DOHH2 (cell line): ENCODE results near the gene SRPX.

Experiments
- H3F3A ChIP-seq: fragments of 200-600 bp; sonication (generic), shearing (Covaris generic); 2 replicates; pipeline ENCODE4 v1.6.0; 2016; ENCODE audit warnings: antibody characterized with exemption, mild to moderate bottlenecking; ENCODE audit not compliant: control insufficient read depth, insufficient read depth
- H3K27ac ChIP-seq: fragments of 200-600 bp; sonication (generic); 2 replicates; pipeline ENCODE4 v1.5.1; 2014; ENCODE audit warnings: low read depth, mild to moderate bottlenecking, low read length, moderate library complexity
- H3K27me3 ChIP-seq: fragments of 200-600 bp; sonication (generic); 2 replicates; pipeline ENCODE4 v1.6.1; 2014; ENCODE audit warnings: mild to moderate bottlenecking, low read length, mixed read lengths; ENCODE audit not compliant: control insufficient read depth
- H3K36me3 ChIP-seq: fragments of 200-600 bp; sonication (generic); 2 replicates; pipeline ENCODE4 v1.6.1; 2014; ENCODE audit warnings: mild to moderate bottlenecking, low read length, moderate library complexity, mixed read lengths; ENCODE audit not compliant: control insufficient read depth
- H3K4me1 ChIP-seq: fragments of 200-600 bp; sonication (generic); 2 replicates; pipeline ENCODE4 v1.6.1; 2014; ENCODE audit warnings: mild to moderate bottlenecking, low read length, mixed read lengths; ENCODE audit not compliant: control insufficient read depth
- H3K4me2 ChIP-seq: fragments of 200-600 bp; sonication (generic); 2 replicates; pipeline ENCODE4 v1.6.0; 2014; ENCODE audit warnings: mild to moderate bottlenecking, low read length, moderate library complexity
- H3K4me3 ChIP-seq: fragments of 200-600 bp; sonication (generic); 2 replicates; pipeline ENCODE4 v1.5.1; 2014; ENCODE audit warnings: mild to moderate bottlenecking, low read length, mixed read lengths
- H3K79me2 ChIP-seq: fragments of 200-600 bp; sonication (generic); 2 replicates; pipeline ENCODE4 v1.6.1; 2014; ENCODE audit warnings: mild to moderate bottlenecking, low read length, mixed read lengths; ENCODE audit not compliant: control insufficient read depth
- H3K9me2 ChIP-seq: fragments of 200-600 bp; sonication (generic); replicated peaks from 2 replicates; pipeline ENCODE4 v1.6.1; 2014; ENCODE audit warnings: mild to moderate bottlenecking, low read length, mixed read lengths; ENCODE audit not compliant: control insufficient read depth
- H3K9me3 ChIP-seq: fragments of 200-600 bp; sonication (generic); 2 replicates; pipeline ENCODE4 v1.6.1; 2014; ENCODE audit warnings: antibody characterized with exemption, low read length, mixed read lengths; ENCODE audit not compliant: control insufficient read depth, insufficient read depth
- H4K20me1 ChIP-seq: fragments of 200-600 bp; sonication (generic); 2 replicates; pipeline ENCODE4 v1.6.0; 2014; ENCODE audit warnings: low read depth, mild to moderate bottlenecking, antibody characterized with exemption, low read length, moderate library complexity; ENCODE audit not compliant: control insufficient read depth, insufficient read depth
- CTCF ChIP-seq: fragments of 200-600 bp; sonication (generic); IDR thresholded peaks from one replicate; pipeline ENCODE4 v1.5.1; 2014; ENCODE audit warnings: antibody characterized with exemption, mild to moderate bottlenecking, low read depth, low read length; ENCODE audit not compliant: poor library complexity, severe bottlenecking
- EZH2phosphoT487 ChIP-seq: fragments of 200-600 bp; sonication (generic); IDR thresholded peaks from 2 replicates; pipeline ENCODE4 v1.6.1; 2017; ENCODE audit warnings: borderline replicate concordance, mild to moderate bottlenecking, antibody characterized with exemption, low read length, moderate library complexity, mixed read lengths

SRPX gene

DNA sequence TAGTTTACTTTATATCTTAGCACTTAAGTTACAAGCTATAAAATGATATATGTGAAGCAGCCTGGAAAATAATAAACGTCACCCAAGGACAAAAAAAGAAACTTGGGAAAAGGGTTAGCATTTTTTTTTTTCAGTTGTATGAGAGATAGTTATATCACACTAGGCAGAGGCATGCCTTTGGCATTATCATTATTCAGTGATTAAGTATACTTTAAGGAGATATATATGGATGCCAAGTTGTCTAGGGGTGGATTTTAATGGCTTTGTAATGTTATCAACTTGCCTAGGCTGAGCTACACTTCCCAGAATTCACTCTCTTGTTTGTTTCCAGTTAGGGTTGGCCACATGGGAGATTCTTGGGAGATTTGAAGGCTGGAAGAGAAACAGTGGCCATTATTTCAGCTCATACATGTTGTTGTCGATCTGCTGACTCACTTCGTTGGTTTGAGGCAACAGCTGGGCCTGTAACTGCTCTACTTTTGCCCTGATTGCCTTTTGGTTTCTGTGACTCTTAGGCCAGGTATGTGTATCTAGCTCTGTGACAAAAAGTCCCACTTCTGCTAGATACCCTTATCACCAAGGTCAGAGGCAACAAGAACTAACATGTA, 11.5 kb upstream of the SRPX start:
- no peaks in the 10 kb centered on the region for H4K20me1 ChIP-seq

DNA sequence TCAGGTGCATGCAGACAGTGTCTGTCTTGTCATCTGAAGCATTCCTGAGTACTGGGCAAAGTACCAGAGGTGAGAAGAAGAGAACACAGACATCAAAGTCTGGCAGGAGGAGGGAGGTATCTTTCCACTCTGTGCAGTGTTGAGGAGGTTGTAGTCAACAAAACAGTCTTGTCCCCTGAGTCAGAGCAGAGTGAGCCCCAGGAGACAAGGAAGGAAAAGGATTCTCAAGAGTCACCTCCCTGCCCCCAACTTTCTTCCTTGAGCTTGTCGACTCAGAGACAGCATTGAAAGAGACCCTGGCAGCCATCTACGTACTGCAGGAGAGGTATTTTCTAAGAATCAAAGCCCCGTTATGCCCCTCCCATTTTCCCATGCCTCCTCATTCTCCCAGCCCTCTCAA, 4.4 kb upstream of the SRPX start:
- Histone ChIP-seq H3K9me2 (no peaks in the 10 kb centered on the region), H3K36me3 (no peaks in the 10 kb centered on the region), H3K27ac (no peak overlapping the region), H3K4me2 (no peak overlapping the region), H3K27me3 (no peaks in the 10 kb centered on the region), H3K9me3 (no peaks in the 10 kb centered on the region), H3K79me2 (no peaks in the 10 kb centered on the region), H3F3A (no peaks in the 10 kb centered on the region), H4K20me1 (no peaks in the 10 kb centered on the region), H3K4me1 (no peaks in the 10 kb centered on the region), H3K4me3 (no peak overlapping the region)
- TF ChIP-seq CTCF, result no peak

More for the DNA sequence above, 11.5 kb upstream of the SRPX start:
- Histone ChIP-seq H3K27ac (no peak overlapping the region), H3F3A (no peaks in the 10 kb centered on the region), H3K79me2 (no peaks in the 10 kb centered on the region), H3K4me2 (no peak overlapping the region), H3K27me3 (no peaks in the 10 kb centered on the region), H3K4me1 (no peaks in the 10 kb centered on the region), H3K9me2 (no peaks in the 10 kb centered on the region), H3K9me3 (no peaks in the 10 kb centered on the region), H3K4me3 (no peak overlapping the region), H3K36me3 (no peaks in the 10 kb centered on the region)
- TF ChIP-seq EZH2phosphoT487, result no peak
- no peak for TF ChIP-seq CTCF

GRCh38 chrX:38224160-38224559, 3.5 kb upstream of the SRPX start:
- no peaks in the 10 kb centered on the region for H3F3A ChIP-seq

More at GRCh38 chrX:38224160-38224559, 3.5 kb upstream of the SRPX start:
- Histone ChIP-seq H3K4me1 (no peaks in the 10 kb centered on the region), H3K79me2 (no peaks in the 10 kb centered on the region), H3K27ac (no peak overlapping the region), H4K20me1 (no peaks in the 10 kb centered on the region), H3K4me3 (no peak overlapping the region), H3K4me2 (no peak overlapping the region), H3K27me3 (no peaks in the 10 kb centered on the region), H3K9me2 (no peaks in the 10 kb centered on the region), H3K9me3 (no peaks in the 10 kb centered on the region), H3K36me3 (no peaks in the 10 kb centered on the region)
- no peak for TF ChIP-seq CTCF
- TF ChIP-seq EZH2phosphoT487, result no peak
